Measurements from ENCODE around the gene FHDC1. TPM values are rescaled to one million over a fixed set of nuclear protein-coding genes. Genes with fewer than 3 reads are reported as not detected.
"Not testable (repeated sequence)": the region's sequence is repeated elsewhere in the genome, so short reads cannot be mapped to it uniquely, and the experiment has no call there.

FHDC1 gene
- 10 to 100 TPM in 3 of 4 donors, 1 to 10 TPM in 1; 4.6 to 40.4 (median 15.5) TPM for total RNA-seq

- no peaks in the 10 kb centered on the region for H3K36me3 ChIP-seq
- intact Hi-C loops (cut with DNase I; ENCODE audit: low total_unique reads) (no loop called here), in situ Hi-C loops (cut with MboI; ENCODE audit: low pct_ligation_motif_present in 1 of 4, low pct_unique_long_range_greater_than_20kb in 1 of 4, low sequenced_read_pairs in 3 of 4) (no loop called here)
- DNase-seq: peak; percentile 89
- peak; percentile 62 to 90 (median 89) for TF ChIP-seq POLR2AphosphoS5 (IDR thresholded peaks at IDR 0.05)
- TF ChIP-seq, protein P1, sequence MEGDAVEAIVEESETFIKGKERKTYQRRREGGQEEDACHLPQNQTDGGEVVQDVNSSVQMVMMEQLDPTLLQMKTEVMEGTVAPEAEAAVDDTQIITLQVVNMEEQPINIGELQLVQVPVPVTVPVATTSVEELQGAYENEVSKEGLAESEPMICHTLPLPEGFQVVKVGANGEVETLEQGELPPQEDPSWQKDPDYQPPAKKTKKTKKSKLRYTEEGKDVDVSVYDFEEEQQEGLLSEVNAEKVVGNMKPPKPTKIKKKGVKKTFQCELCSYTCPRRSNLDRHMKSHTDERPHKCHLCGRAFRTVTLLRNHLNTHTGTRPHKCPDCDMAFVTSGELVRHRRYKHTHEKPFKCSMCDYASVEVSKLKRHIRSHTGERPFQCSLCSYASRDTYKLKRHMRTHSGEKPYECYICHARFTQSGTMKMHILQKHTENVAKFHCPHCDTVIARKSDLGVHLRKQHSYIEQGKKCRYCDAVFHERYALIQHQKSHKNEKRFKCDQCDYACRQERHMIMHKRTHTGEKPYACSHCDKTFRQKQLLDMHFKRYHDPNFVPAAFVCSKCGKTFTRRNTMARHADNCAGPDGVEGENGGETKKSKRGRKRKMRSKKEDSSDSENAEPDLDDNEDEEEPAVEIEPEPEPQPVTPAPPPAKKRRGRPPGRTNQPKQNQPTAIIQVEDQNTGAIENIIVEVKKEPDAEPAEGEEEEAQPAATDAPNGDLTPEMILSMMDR (IDR thresholded peaks at IDR 0.05): peak in 1 of 5 experiments; percentile 10
- no peak for TF ChIP-seq EP300 (IDR thresholded peaks at IDR 0.05; ENCODE audit: low read depth)
- TF ChIP-seq POLR2A (IDR thresholded peaks at IDR 0.05): peak; percentile 91
- no peaks in the 10 kb centered on the region for H3K9me3 ChIP-seq
- H3K4me3 ChIP-seq: peak within 1 kb of the TSS; percentile 64 to 83 (median 76)
- peaks cover 0 to 39% (median 17%) of the 10 kb centered on the region in 4 donors for H3K4me1 ChIP-seq
- peak within 1 kb of the TSS; percentile 88 to 93 (median 90) for H3K27ac ChIP-seq
- WGBS, 2 donors (ENCODE audit: low coverage in 1 of 2): 3 to 32% methylated on average over 4 to 60 of the region's 75 CpGs
- H3K27me3 ChIP-seq: peaks cover 45% of the 10 kb centered on the region
Observed at GRCh38 chr4:152935631-152936445, at the start of gene FHDC1. TSS of gene FHDC1 (plus strand) at chr4:152936323. CDS start at chr4:152943058, 6,735 bp downstream.

- Histone ChIP-seq H3K9me3 (no peaks in the 10 kb centered on the region), H3K27ac (no peak overlapping the region), H3K4me1 (peaks cover 0 to 19% (median 9%) of the 10 kb centered on the region in 4 donors), H3K4me3 (no peak overlapping the region), H3K27me3 (no peaks in the 10 kb centered on the region), H3K36me3 (peaks cover 0 to 16% (median 6%) of the 10 kb centered on the region in 4 donors)
- intact Hi-C loops (cut with DNase I; ENCODE audit: low total_unique reads): no loop called here
- in situ Hi-C loops (cut with MboI; ENCODE audit: low pct_ligation_motif_present in 1 of 4, low pct_unique_long_range_greater_than_20kb in 1 of 4, low sequenced_read_pairs in 3 of 4): no loop called here
- TF ChIP-seq POLR2AphosphoS5 (IDR thresholded peaks at IDR 0.05) (no peak), POLR2A (IDR thresholded peaks at IDR 0.05) (no peak), EP300 (IDR thresholded peaks at IDR 0.05; ENCODE audit: low read depth) (no peak)
- TF ChIP-seq, protein P1 (IDR thresholded peaks at IDR 0.05): no peak
- DNase-seq: no peak
- WGBS, 2 donors (ENCODE audit: low coverage in 1 of 2): 93 to 95% methylated on average over 6 of the region's 6 CpGs
Observed at GRCh38 chr4:152887981-152888380, 48.1 kb upstream of the FHDC1 start.

DNA sequence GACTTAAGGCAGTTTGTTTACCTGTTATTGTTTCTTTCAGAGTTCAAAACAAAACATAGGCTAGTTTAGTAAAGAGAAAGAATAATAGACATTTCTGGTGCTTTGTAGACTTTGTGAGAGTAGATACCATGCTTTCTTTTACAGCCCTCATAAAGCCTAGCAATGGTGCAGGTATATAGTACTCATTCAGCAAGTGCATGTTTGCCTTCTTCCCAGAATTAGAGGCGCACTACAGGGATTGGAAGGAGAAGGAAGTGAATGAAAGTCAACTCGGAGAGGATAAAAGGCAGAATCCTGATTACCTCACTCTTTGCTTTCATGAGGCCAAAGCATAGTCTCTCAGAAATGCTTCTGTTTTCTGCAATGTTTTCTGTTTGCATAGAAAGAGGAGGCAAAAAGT is 43.1 kb upstream of the FHDC1 start:
- peaks cover 0 to 12% (median 5%) of the 10 kb centered on the region in 4 donors for H3K36me3 ChIP-seq
- in situ Hi-C loops (cut with MboI; ENCODE audit: low pct_ligation_motif_present in 1 of 4, low pct_unique_long_range_greater_than_20kb in 1 of 4, low sequenced_read_pairs in 3 of 4) (no loop called here), intact Hi-C loops (cut with DNase I; ENCODE audit: low total_unique reads) (no loop called here)
- H3K27ac ChIP-seq: peak overlapping the region; percentile 45 to 66 (median 63)
- no peaks in the 10 kb centered on the region for H3K27me3 ChIP-seq
- no peak overlapping the region for H3K4me3 ChIP-seq
- WGBS, 2 donors (ENCODE audit: low coverage in 1 of 2): 45% methylated on average over 2 of the region's 2 CpGs
- TF ChIP-seq POLR2A (IDR thresholded peaks at IDR 0.05) (no peak), EP300 (IDR thresholded peaks at IDR 0.05; ENCODE audit: low read depth) (no peak), POLR2AphosphoS5 (IDR thresholded peaks at IDR 0.05) (peak in 2 of 3 donors; percentile 17 to 32)
- no peaks in the 10 kb centered on the region for H3K9me3 ChIP-seq
- peaks cover 0 to 21% (median 7%) of the 10 kb centered on the region in 4 donors for H3K4me1 ChIP-seq
- no peak for DNase-seq

DNA sequence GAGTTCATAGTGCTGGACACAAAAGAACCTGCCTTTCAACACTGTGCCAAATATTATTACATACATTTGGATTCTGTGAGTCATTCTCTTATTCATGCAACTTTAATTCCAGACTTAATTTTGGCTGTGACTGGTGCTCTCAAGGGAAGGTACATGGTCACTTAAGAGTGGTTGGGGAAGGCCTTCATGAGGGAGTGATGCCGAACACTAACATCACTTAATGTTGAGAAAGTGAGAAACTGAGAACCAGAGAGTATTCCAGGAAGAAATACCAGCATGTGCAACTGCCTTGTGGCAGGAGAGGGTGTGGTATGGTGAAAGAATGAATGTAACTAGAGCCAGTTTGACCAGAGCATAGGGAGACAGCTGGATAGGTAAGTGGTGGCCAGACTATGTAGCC is 41.5 kb upstream of the FHDC1 start:
- H3K36me3 ChIP-seq: peaks cover 0 to 1% (median 0%) of the 10 kb centered on the region in 4 donors
- intact Hi-C loops (cut with DNase I; ENCODE audit: low total_unique reads): no loop called here
- no peak for TF ChIP-seq POLR2A (IDR thresholded peaks at IDR 0.05)
- peak overlapping the region in 1 of 4 donors; percentile 37 for H3K27ac ChIP-seq
- peaks cover 0 to 22% (median 7%) of the 10 kb centered on the region in 4 donors for H3K4me1 ChIP-seq
- in situ Hi-C loops (cut with MboI; ENCODE audit: low pct_ligation_motif_present in 1 of 4, low pct_unique_long_range_greater_than_20kb in 1 of 4, low sequenced_read_pairs in 3 of 4): no loop called here
- no peak for DNase-seq
- H3K27me3 ChIP-seq: no peaks in the 10 kb centered on the region
- 94 to 100% methylated on average over 1 of the region's 1 CpG for WGBS, 2 donors (ENCODE audit: low coverage in 1 of 2)
- no peak overlapping the region for H3K4me3 ChIP-seq
- no peaks in the 10 kb centered on the region for H3K9me3 ChIP-seq

DNA sequence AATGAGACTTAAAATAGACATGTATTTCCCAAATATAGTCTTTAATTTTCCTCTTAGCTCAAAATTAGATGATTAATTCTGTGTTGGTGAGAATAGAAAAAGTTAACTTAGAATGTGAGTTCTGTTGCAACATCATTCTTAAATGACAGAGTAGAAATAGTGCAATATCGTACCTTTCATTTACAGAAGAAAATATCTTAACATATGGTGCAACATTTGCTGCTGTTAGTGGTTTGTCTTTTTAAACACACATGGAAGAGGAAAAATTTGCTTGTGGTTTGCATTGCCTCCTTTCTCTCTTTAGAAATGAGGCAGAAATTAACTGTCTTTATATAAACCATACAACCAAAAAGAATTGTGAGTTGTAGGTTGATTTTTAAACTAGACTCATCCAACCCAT is 39.3 kb upstream of the FHDC1 start:
- no peak for DNase-seq
- Histone ChIP-seq H3K4me1 (peaks cover 0 to 33% (median 16%) of the 10 kb centered on the region in 4 donors), H3K36me3 (no peaks in the 10 kb centered on the region), H3K4me3 (no peak overlapping the region), H3K27ac (no peak overlapping the region), H3K27me3 (no peaks in the 10 kb centered on the region), H3K9me3 (no peaks in the 10 kb centered on the region)
- in situ Hi-C loops (cut with MboI; ENCODE audit: low pct_ligation_motif_present in 1 of 4, low pct_unique_long_range_greater_than_20kb in 1 of 4, low sequenced_read_pairs in 3 of 4) (no loop called here), intact Hi-C loops (cut with DNase I; ENCODE audit: low total_unique reads) (no loop called here)
- WGBS, 2 donors (ENCODE audit: low coverage in 1 of 2): 73 to 76% methylated on average over 1 of the region's 1 CpG
- TF ChIP-seq, protein P1 (IDR thresholded peaks at IDR 0.05): no peak
- TF ChIP-seq EP300 (IDR thresholded peaks at IDR 0.05; ENCODE audit: low read depth) (no peak), POLR2A (IDR thresholded peaks at IDR 0.05) (no peak), POLR2AphosphoS5 (IDR thresholded peaks at IDR 0.05) (no peak)

DNA sequence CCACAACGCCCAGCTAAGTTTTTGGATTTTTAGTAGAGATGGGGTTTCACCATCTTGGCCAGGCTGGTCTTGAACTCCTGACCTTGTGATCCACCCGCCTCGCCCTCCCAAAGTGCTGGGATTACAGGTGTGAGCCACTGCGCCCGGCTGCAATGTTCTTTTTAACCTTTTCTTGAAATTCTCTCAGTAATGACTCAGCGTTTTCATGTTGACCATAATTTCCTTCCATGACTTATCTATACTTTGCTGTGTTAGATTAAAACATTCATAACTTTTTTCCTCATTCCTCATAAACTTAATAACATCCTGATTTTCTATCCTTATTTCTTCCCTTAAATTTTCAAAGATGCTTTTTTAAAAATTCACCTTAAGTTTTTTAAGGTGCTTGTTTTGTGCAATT is 38.0 kb upstream of the FHDC1 start:
- H3K36me3 ChIP-seq; H3K27ac ChIP-seq; H3K9me3 ChIP-seq; intact Hi-C loops (cut with DNase I; ENCODE audit: low total_unique reads); DNase-seq; H3K4me3 ChIP-seq; in situ Hi-C loops (cut with MboI; ENCODE audit: low pct_ligation_motif_present in 1 of 4, low pct_unique_long_range_greater_than_20kb in 1 of 4, low sequenced_read_pairs in 3 of 4); H3K27me3 ChIP-seq: not testable (repeated sequence)
- peaks cover 0 to 29% (median 11%) of the 10 kb centered on the region in 4 donors for H3K4me1 ChIP-seq
- 86% methylated on average over 6 of the region's 6 CpGs; no CpG with 5 or more reads in 1 of the 2 donors for WGBS, 2 donors (ENCODE audit: low coverage in 1 of 2)

Data from transverse colon (tissue), 4 donors.